ENCODE measurements around the gene ACACB.

ACACB gene

GRCh38 chr12:109222062-109222461 is 105.7 kb downstream of the ACACB start:
- FAIRE-seq, result no peak

GRCh38 chr12:109222496-109222895 is 106.1 kb downstream of the ACACB start:
- FAIRE-seq, result no peak

GRCh38 chr12:109223211-109223610 is 106.8 kb downstream of the ACACB start:
- FAIRE-seq, result no peak

DNA sequence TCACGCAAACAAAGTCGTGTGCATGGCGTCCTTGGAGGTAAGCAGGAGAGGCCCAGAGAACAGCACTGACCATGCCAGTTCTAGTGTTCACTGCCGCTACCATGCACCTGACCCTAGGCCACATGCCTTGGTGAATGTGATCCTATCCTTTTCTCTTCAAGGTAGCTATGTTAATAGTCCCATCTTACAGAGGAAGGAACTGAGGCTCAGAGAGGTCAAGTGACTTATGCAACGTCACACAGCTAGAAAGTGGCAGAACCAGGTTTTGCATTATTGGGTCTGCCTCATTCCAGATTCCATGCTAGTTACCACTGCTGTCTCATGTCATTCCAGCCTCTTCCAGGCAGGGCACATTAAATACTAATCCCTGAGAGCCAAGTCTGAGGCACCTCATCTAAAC is 107.5 kb downstream of the ACACB start:
- FAIRE-seq, result no peak

GRCh38 chr12:109228664-109229063 is 112.3 kb downstream of the ACACB start:
- no peak for FAIRE-seq

- FAIRE-seq, result no peak
Observed at GRCh38 chr12:109230193-109230592, 113.8 kb downstream of the ACACB start.

DNA sequence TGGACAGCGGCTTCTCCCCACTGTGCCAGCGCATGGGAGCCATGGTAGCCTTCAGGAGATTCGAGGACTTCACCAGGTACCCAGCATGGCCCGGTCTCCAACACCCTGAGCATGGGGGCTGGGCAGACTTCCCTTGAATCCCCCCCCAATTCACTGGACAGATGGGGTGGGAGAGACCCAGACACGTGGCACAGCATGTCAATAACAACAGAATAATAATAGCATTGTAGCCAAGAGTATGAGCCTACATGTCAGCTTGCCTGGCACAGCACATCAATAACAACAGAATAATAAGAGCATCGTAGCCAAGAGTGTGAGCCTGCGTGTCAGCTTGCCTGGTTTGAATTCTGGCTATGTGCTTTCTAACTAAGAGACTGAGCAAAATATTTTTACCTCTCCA is 116.3 kb downstream of the ACACB start:
- FAIRE-seq, result no peak

- FAIRE-seq, result no peak
Observed at GRCh38 chr12:109234012-109234411, 117.6 kb downstream of the ACACB start.

GRCh38 chr12:109236257-109236656 is 119.9 kb downstream of the ACACB start:
- FAIRE-seq, result no peak

DNA sequence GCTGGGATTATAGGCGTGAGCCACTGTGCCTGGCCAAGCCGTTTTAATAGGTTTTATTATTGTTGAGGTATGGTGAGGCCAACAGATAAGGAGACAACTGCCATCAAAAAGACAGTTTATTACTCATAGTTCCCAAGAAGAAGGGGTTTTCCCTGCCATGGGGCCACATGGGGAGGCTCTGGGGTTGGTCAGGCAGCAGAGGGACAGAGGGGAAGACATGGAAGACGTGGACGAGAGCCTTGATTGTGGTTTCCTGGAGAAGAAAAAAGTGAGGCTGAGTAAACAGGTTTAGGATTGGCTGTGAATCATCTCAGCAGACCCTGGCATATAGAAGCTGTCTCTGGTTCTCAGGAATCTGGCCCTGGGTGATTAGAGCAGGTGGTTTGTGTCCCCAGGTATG is 122.8 kb downstream of the ACACB start:
- no peak for FAIRE-seq

DNA sequence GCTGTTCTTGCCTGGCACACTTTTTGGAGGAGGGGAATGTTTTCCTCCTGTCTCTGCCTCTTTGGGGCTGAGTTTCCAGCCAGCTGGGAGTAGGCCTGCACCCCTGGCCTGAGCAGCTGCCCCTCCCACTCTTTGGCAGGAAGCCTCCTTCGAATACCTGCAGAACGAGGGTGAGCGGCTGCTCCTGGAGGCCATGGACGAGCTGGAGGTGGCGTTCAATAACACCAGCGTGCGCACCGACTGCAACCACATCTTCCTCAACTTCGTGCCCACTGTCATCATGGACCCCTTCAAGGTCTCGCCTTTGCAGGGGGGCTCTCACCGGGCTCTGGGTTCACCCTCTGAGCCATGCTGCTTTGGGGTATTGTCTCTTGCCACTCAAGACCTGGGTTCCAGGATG is 123.3 kb downstream of the ACACB start:
- no peak for FAIRE-seq

GRCh38 chr12:109240365-109240764 is 124.0 kb downstream of the ACACB start:
- peak; percentile 78 for FAIRE-seq

GRCh38 chr12:109241936-109242335 is 125.5 kb downstream of the ACACB start:
- no peak for FAIRE-seq

DNA sequence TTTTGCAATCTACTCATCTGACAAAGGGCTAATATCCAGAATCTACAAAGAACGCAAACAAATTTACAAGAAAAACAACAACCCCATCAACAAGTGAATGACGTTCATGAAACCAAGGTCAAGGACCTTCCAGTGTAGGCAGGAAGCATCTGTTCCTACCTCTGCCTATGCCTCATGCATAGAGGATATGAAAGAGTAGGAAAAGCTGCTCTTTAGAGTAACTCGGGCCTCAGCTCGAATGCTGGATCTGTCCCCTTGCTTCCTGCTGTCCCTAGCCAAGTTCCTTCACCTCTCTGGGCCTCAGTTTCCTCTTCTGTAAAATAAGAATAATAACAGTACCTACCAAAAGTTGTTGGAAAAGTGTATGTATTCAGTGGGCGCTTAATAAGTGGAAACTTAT is 127.7 kb downstream of the ACACB start:
- no peak for FAIRE-seq

- FAIRE-seq, result no peak
Observed at GRCh38 chr12:109246221-109246620, 129.8 kb downstream of the ACACB start.

GRCh38 chr12:109247831-109248654 is 131.7 kb downstream of the ACACB start:
- no peak for FAIRE-seq

DNA sequence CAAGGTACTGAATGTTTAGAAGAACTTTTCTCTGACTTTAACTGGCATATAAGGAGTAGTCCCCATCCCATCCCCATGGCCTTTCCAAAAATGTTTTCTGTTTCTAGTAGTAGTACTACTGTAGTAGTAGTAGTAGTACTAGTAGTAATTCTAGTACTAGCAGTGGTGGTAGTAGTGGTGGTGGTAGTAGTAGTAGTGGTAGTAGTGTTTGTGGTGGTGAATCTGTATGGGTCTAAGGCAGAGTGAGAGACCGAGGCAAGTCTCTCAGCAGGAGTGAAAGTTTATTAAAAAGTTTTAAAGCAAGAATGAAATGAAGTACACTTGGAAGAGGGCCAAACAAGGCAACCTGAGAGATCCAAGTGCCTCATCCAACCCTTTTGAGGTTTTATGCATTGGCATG is 134.1 kb downstream of the ACACB start:
- FAIRE-seq, result no peak

- no peak for FAIRE-seq
Observed at GRCh38 chr12:109252799-109253198, 136.4 kb downstream of the ACACB start.

- FAIRE-seq, result no peak
Observed at GRCh38 chr12:109253913-109254544, 137.6 kb downstream of the ACACB start.

- no peak for FAIRE-seq
Observed at GRCh38 chr12:109255377-109255776, 139.0 kb downstream of the ACACB start.

GRCh38 chr12:109256011-109256410 is 139.6 kb downstream of the ACACB start:
- FAIRE-seq, result no peak

DNA sequence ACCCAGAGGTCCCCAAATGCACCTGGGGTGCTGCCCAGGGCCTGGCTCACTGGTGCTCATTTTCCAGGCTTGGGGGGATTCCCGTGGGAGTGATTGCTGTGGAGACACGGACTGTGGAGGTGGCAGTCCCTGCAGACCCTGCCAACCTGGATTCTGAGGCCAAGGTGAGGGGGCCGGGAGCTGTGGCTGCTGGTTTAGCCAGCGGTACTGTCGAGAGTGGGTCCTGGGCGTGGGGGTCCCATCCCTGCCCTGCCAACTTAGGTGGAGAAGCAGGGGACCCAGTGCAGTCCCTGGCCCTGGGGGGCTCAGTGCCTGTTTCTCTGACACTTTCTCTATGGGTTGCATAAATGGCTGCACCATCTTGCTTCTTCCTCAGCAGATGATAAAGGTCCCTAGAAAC is 141.8 kb downstream of the ACACB start:
- FAIRE-seq, result no peak

DNA sequence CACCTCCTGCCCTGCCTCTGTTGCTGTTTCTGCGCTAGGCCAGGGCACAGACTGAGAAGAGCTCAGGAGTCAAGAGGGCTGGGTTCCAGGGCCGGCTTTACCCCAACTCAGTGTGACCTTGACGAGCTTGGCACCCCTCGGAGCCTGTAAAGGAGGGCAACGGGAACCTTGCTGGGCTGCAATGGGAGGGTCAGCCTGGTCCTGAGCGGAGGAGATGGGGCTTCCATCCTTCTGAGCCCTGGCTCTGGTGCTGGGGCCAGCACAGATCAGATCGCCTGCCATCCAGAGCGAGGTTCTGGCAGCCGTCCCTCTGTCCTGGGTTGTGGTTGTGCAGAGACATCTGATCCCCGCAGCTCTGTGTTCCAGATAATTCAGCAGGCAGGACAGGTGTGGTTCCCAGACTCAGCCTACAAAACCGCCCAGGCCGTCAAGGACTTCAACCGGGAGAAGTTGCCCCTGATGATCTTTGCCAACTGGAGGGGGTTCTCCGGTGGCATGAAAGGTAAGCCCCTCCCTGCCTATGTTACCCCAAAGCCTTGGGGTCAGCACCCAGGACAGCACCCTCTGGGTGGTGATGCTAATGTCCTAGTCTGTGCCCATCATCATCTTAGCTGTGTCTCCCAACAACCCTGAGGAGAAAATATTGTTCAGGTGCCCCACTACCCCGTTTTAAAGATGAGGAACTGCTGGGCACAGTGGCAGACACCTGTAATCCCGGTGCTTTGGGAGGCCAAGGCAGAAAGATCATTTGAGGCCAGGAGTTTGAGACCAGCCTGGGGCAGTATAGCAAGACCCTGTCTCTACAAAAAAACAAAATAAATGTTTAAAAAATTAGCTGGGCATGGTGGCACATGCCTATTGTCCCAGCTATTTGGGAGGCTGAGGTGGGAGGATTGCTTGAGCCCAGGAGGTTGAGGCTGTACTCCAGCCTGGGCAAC is 142.5 kb downstream of the ACACB start:
- FAIRE-seq, result no peak

GRCh38 chr12:109259545-109259895 is 143.1 kb downstream of the ACACB start:
- FAIRE-seq, result no peak

Data from A204.1 (cell line).